Spinal cord (tissue), 10 donors: ENCODE measurements around the gene C9orf78. TPM values are rescaled to one million over a fixed set of nuclear protein-coding genes. Genes with fewer than 3 reads are reported as not detected.
"Not testable (repeated sequence)": the region's sequence is repeated elsewhere in the genome, so short reads cannot be mapped to it uniquely, and the experiment has no call there.

Experiments
- DNase-seq, 6 donors: peaks; one replicate each; pipeline versions ENCODE4 v3.0.0 to v3.0.0-alpha.2; 2013 to 2015; ENCODE audit warnings: low spot score in 6 of 6, low read depth in 4 of 6
- H3K27ac ChIP-seq: one replicate; pipeline ENCODE4 v1.5.1; 2013; ENCODE audit warnings: low read depth, low read length, control low read depth
- H3K27me3 ChIP-seq: one replicate; pipeline ENCODE4 v1.6.1; 2013; ENCODE audit warnings: low read length; ENCODE audit not compliant: control insufficient read depth, insufficient read depth
- H3K36me3 ChIP-seq: one replicate; pipeline ENCODE4 v1.6.1; 2013; ENCODE audit warnings: low read length; ENCODE audit not compliant: control insufficient read depth, insufficient read depth
- H3K4me1 ChIP-seq: one replicate; pipeline ENCODE4 v1.6.1; 2013; ENCODE audit warnings: low read length; ENCODE audit not compliant: control insufficient read depth, insufficient read depth
- H3K4me3 ChIP-seq: one replicate; pipeline ENCODE4 v1.5.1; 2013; ENCODE audit warnings: low read depth, low read length, control low read depth
- H3K9me3 ChIP-seq: one replicate; pipeline ENCODE4 v1.6.1; 2013; ENCODE audit warnings: low read length; ENCODE audit not compliant: control insufficient read depth, insufficient read depth
- WGBS: methylation state at CpG from one replicate; pipeline ENCODE4 v1.1.5; 2013; ENCODE audit warnings: missing lambda C conversion rate; ENCODE audit not compliant: insufficient coverage; 5-methylcytosine and 5-hydroxymethylcytosine counted together
- polyA plus RNA-seq, 2 donors: library from polyadenylated mRNA; unstranded; fragments of 120-200 nt; gene quantifications; one replicate each; pipeline ENCODE4 v1.2.1, GENCODE V29; 2013; ENCODE audit not compliant: insufficient read length in 2 of 2
- total RNA-seq, 2 donors: library from RNA; depleted of rRNA in 1 of 2; stranded (reverse); fragments of 120-200 nt in 1 of 2; fragments of >200 nt in 1 of 2; gene quantifications; one replicate each; pipeline versions ENCODE4 v1.2.3 to v1.2.4, GENCODE V29; 2013 to 2014
- donor health status: healthy.

C9orf78 gene
- total and polyA plus RNA-seq, 4 donors: 41.8 to 78.2 (median 69.1) TPM

DNA sequence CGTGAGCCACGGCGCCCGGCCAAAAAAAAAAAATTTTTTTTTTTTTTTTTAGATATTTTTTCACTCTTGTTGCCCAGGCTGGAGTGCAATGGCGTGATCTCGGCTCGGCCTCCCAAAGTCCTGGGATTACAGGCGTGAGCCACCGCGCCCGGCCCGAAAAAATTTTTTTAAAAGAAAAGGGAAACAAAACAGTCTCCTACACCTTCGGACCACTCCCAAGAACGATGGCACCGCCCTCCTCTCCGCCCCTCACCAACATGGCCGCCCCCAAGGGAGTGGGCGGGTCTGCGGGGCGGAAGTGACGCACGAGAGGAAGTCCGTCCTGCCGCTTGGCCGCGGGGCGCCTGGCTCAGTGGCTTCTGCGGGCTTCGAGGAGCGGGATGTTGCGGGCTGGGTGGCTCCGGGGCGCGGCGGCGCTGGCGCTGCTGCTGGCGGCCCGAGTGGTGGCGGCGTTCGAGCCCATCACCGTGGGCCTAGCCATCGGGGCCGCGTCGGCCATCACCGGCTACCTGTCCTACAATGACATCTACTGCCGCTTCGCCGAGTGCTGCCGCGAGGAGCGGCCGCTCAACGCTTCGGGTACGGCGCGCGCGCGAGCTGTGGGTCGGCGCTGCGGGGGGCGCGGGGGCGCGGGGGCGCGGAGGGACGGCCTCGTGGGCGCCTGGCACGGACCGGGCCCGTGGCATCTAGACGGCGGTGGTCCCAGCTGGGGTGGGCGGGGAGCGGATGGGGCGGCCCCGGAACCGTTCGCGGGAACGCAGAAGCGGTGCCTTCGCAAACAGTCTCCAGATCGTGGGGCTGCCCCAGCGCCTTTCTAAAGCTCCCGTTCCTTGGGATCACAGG lies 32.0 kb downstream of the C9orf78 start, which contains the start of gene TOR1B:
Gene TOR1B, plus strand, starts transcription at position 352 of the 843 bp plus-strand sequence. Its CDS starts 29 bp downstream, at position 381.
- peak within 1 kb of the TSS; percentile 25 for H3K27ac ChIP-seq

DNA sequence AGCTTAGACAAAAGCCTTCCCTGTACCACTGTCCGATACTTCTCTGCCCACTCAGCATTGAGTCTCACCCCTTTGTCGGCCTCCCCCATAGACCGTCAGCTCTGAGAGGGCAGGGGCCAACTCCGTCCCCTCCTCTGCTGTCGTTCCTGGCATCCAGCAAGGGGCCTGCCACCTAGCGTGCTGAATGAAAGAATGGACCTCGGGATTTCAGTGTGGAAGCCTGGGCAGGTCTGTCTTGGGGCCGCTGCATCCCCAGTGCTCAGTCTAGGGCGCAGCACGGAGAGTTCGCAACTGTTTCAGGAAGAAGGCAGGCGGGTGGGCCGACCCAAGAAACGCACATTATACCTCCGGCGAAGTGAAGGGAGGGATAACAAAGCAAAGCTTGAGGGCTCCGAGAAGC lies 33.6 kb downstream of the C9orf78 start:
- Histone ChIP-seq H3K4me3 (no peak overlapping the region), H3K27ac (no peak overlapping the region)
- WGBS: 72% methylated on average over 16 of the region's 17 CpGs

More for the DNA sequence above, 32.0 kb downstream of the C9orf78 start, which contains the start of gene TOR1B:
- H3K27me3 ChIP-seq: no peaks in the 10 kb centered on the region
- peak within 1 kb of the TSS; percentile 59 for H3K4me3 ChIP-seq
- no peaks in the 10 kb centered on the region for H3K9me3 ChIP-seq
- H3K4me1 ChIP-seq: peaks cover 11% of the 10 kb centered on the region
- WGBS: 2% methylated on average over 85 of the region's 93 CpGs
- peak; percentile 82 to 99 (median 92) for DNase-seq
- H3K36me3 ChIP-seq: peaks cover 28% of the 10 kb centered on the region

GRCh38 chr9:129798973-129799372 lies 36.1 kb downstream of the C9orf78 start:
- Histone ChIP-seq H3K9me3 (no peaks in the 10 kb centered on the region), H3K4me3 (no peak overlapping the region), H3K4me1 (peaks cover 6% of the 10 kb centered on the region), H3K27ac (no peak overlapping the region), H3K36me3 (no peaks in the 10 kb centered on the region), H3K27me3 (no peaks in the 10 kb centered on the region)
- WGBS: 86% methylated on average over 2 of the region's 6 CpGs
- no peak for DNase-seq

More for the DNA sequence above, 33.6 kb downstream of the C9orf78 start:
- no peaks in the 10 kb centered on the region for H3K27me3 ChIP-seq
- peaks cover 16% of the 10 kb centered on the region for H3K36me3 ChIP-seq
- H3K9me3 ChIP-seq: no peaks in the 10 kb centered on the region
- DNase-seq: no peak
- peaks cover 11% of the 10 kb centered on the region for H3K4me1 ChIP-seq

- not testable (repeated sequence) for DNase-seq, H3K27me3 ChIP-seq, H3K36me3 ChIP-seq, H3K4me1 ChIP-seq, H3K4me3 ChIP-seq, H3K9me3 ChIP-seq, H3K27ac ChIP-seq
- 100% methylated on average over 1 of the region's 2 CpGs for WGBS
Observed at GRCh38 chr9:129796029-129796428, 39.0 kb downstream of the C9orf78 start.

DNA sequence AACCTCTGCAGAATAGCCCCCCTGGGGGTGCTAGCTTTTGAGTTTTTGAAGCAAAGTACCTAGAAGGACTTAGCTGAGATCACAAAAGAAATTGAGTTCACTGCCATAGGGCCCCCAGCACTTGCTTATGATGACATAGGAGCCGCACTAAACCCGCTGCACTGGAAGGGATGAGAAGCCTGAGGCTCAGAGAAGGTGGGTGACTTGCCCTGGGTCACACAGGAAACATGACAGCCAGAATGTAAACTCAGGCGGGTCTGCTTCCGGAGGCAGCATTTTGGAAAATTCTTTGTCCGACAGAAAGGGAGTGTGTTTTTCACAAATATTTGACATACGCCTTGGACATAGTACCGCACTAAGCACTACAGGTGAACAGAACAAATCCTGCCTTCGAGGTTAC lies 40.5 kb downstream of the C9orf78 start:
- peaks cover 3% of the 10 kb centered on the region for H3K4me1 ChIP-seq
- H3K27me3 ChIP-seq: no peaks in the 10 kb centered on the region
- no peaks in the 10 kb centered on the region for H3K36me3 ChIP-seq
- no peak for DNase-seq
- H3K4me3 ChIP-seq: no peak overlapping the region
- H3K27ac ChIP-seq: no peak overlapping the region
- WGBS: 93% methylated on average over 8 of the region's 8 CpGs
- H3K9me3 ChIP-seq: no peaks in the 10 kb centered on the region

GRCh38 chr9:129786481-129786880 lies 48.6 kb downstream of the C9orf78 start:
- Histone ChIP-seq H3K4me1 (peaks cover 3% of the 10 kb centered on the region), H3K27ac (no peak overlapping the region), H3K27me3 (peaks cover 7% of the 10 kb centered on the region), H3K4me3 (no peak overlapping the region), H3K36me3 (no peaks in the 10 kb centered on the region), H3K9me3 (no peaks in the 10 kb centered on the region)
- no peak for DNase-seq
- 81% methylated on average over 10 of the region's 10 CpGs for WGBS

DNA sequence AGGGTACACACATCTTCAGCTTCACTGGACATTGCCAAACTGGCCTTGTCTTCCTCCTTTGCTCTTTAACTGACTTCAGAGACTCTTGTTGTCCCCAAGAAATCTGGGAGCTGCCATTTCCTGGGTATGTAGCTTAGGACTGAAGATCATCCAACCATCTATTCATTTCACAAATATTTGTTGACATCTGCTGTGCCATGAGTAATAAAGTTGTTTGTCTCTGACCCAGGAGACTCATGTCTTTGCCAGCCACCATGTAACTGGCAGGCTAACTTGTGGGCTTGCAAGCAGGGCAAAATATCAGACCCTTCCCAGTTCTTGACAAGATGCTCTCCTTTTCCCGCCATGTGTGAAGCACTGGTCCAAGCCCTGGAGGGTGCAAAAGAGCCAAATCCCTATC lies 49.2 kb downstream of the C9orf78 start:
- peaks cover 7% of the 10 kb centered on the region for H3K27me3 ChIP-seq
- no CpG with 5 or more reads among the region's 1 CpG for WGBS
- no peak for DNase-seq

GRCh38 chr9:129784970-129785369 lies 50.1 kb downstream of the C9orf78 start:
- not testable (repeated sequence) for DNase-seq

More for the DNA sequence above, 49.2 kb downstream of the C9orf78 start:
- Histone ChIP-seq H3K4me3 (no peak overlapping the region), H3K4me1 (peaks cover 3% of the 10 kb centered on the region), H3K9me3 (no peaks in the 10 kb centered on the region), H3K27ac (no peak overlapping the region), H3K36me3 (no peaks in the 10 kb centered on the region)

GRCh38 chr9:129783516-129784361 lies 51.3 kb downstream of the C9orf78 start:
- H3K27me3 ChIP-seq: peaks cover 7% of the 10 kb centered on the region
- WGBS: 46% methylated on average over 4 of the region's 14 CpGs
- no peaks in the 10 kb centered on the region for H3K9me3 ChIP-seq
- H3K4me1 ChIP-seq: no peaks in the 10 kb centered on the region
- H3K4me3 ChIP-seq: no peak overlapping the region
- H3K36me3 ChIP-seq: no peaks in the 10 kb centered on the region
- H3K27ac ChIP-seq: no peak overlapping the region
- DNase-seq: peak; percentile 36 to 90 (median 56)

More at GRCh38 chr9:129784970-129785369, 50.1 kb downstream of the C9orf78 start:
- H3K27me3 ChIP-seq, H3K36me3 ChIP-seq, H3K4me3 ChIP-seq, H3K27ac ChIP-seq, H3K4me1 ChIP-seq, H3K9me3 ChIP-seq: not testable (repeated sequence)
- WGBS: 77% methylated on average over 11 of the region's 11 CpGs
